GM18858 (cell line): Measurements from ENCODE around the gene HINT1.
A peak's percentile ranks its signal among the peaks of the same experiment; 100 is the strongest.
"Not testable (repeated sequence)": the region's sequence is repeated elsewhere in the genome, so short reads cannot be mapped to it uniquely, and the experiment has no call there.

Experiments used
- ATAC-seq: cut with Tn5 transposase; IDR thresholded peaks from one replicate; pipeline ENCODE4 v1.9.1; 2021; ENCODE audit not compliant: unreplicated experiment

HINT1 gene

GRCh38 chr5:131171276-131171810 is 6.3 kb upstream of the HINT1 start:
- ATAC-seq: no peak

GRCh38 chr5:131170540-131171275 is 5.7 kb upstream of the HINT1 start, which contains the start of gene LYRM7:
LYRM7 (plus strand) TSS chr5:131170944; CDS start chr5:131171021, 77 bp downstream.
- peak; percentile 97 for ATAC-seq

- no peak for ATAC-seq
Observed at GRCh38 chr5:131169810-131170539, 4.9 kb upstream of the HINT1 start.

- ATAC-seq: no peak
Observed at GRCh38 chr5:131167615-131168014, 2.6 kb upstream of the HINT1 start.

DNA sequence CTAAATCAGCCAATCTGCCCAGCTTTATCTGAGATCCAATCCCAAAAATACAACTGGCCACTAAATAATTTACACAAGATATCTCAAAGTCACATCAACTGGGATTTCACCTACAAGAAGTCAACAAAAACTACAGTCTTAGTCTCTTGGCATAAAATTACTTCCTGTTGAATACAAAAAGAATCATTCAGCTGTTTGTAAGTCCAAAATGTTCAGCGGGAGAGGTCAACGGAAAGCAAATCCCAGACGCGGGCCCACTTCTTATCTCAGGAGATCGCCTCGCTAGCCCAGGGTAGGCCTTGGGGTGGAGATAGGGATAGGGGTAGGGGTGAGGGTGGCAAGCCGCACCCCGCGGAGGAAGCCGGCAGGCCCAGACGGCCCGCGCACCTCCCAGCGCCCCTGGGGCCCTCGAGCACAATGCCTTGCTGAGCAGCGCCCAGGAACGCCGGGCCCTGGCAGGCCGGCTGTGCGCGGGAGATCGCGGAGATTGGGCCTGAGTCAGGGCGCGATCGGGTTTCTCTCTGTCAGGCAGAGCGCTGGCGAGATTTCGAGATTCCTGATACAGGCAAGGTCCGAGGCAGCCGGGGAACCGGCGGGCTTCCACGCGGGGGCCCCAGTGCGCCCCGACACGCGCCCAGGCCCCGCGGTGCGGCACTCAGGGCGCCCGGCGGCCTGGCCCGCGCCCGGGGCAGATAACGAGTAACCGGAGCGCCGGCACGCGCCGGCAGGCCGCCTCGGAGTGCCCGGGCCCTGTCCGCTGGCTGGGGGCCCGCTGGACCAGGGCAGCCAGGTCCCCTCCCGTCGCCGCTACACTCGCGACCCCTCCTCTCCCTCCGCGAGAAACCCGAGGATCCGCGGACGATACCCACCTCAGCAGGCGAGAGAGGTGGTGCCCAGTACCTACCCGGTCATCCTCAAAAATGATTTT is 601 bp downstream of the HINT1 start:
- ATAC-seq: peak; percentile 49

DNA sequence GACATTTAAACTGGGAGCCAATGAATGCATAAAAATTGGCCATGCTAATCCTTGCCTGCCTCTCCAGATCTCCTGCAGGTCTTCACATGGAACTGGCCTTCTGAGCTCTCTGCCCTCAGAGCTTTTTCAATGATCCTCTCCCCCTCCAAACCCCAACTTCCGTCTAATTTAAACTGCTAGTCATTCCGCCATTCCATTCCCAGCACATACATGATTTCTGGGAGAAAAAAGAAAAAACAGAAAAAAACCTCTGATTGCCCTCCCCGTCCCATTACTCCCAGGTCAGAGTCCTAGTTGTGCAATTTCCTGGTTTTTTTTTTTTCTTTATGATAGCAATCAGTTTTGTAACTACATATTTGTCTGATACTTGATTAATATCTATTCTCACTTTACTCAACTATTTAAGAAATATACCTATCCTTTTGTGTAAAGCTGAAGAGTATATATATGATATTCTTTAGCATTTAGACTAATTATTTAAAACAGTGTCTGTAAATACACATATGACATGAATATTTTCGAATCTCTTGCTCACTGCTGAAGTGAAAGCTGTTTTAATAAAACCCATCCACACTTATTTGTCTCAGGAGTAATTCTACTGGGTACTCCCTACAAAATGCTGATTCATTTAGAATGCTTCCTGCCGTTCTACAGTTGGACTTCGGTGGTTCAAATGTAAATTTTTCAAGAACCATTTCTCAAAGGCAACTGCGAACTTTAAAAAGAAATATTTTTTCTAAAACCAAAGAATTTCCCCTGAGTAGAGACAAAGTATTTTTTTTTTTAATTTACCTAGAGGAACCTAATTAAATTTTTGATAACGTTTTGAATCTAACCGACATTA is 1.6 kb downstream of the HINT1 start:
- ATAC-seq: no peak

DNA sequence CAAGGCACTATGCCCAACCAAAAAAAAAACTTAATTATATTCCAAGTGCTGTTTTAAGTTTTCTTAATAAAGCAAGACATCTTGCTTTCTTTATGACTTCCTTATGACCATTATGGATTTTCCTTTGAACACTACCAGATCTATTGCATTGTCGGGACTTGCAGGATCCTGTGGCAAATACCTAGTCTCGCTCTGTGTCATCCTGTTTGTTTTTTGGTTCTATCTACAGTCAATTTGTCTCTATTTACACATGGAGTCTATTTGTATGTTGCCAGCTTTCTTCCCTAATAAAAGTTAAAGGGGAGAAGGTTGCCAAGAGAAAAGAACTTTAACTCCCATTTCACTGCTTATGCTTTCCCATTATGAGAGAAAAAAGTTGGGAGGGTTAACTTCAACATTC is 4.9 kb downstream of the HINT1 start:
- ATAC-seq: no peak

DNA sequence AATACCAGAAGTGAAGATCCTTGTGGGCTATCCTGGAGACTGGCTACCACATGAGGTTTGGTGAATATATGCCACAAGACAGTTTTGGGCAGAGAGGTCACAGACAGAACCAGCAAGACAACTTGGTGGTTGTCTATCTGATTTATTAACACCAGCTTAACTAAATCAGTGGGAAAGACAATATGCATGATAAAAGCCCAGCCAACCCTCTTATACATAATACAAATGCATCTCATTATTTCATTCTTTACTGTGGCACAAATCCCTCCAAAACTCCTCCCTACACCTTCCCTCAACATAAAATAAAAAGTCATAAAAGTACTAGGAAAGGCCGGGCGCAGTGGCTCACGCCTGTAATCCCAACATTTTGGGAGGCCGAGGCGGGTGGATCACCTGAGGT is 8.1 kb downstream of the HINT1 start:
- ATAC-seq: no peak

- ATAC-seq: no peak
Observed at GRCh38 chr5:131156385-131156784, 8.7 kb downstream of the HINT1 start.

GRCh38 chr5:131151216-131151615 is 13.8 kb downstream of the HINT1 start:
- ATAC-seq: no peak

DNA sequence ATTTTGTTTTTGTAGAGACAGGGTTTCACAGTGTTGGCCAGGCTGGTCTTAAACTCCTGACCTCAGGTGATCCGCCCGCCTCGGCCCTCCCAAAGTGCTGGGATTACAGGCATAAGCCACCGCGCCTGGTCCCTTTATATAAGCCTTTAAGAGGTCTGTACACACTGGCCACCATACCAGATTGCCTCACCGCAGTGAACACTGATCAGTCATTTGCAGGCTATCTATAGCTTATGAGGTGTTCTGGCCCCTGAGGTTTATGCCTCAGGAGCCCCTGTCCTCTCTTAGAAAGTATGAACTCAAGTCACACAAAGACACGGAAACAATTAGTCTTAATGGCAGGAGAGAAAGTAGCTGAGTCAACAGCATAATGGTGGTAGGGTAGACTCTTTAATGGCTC is 14.6 kb downstream of the HINT1 start:
- no peak for ATAC-seq

DNA sequence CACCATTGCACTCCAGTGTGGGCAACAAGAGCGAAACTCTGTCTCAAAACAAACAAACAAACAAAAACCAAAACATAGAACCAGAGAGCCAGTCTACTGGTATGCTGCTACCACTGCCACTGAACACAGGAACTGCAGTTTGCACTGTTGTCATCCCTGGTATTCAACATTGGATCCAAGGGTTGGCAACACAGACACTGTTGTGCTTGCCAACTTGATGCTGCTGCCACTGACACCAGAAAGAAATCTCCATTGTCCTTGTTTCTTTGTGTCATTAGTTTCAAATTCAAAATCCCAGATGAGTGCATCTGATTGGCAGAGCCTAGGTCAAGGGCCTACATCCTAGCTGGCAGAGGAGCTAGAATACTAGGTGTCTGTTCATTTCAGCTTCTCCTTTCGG is 16.2 kb downstream of the HINT1 start:
- no peak for ATAC-seq

- ATAC-seq: no peak
Observed at GRCh38 chr5:131147258-131147657, 17.8 kb downstream of the HINT1 start.

DNA sequence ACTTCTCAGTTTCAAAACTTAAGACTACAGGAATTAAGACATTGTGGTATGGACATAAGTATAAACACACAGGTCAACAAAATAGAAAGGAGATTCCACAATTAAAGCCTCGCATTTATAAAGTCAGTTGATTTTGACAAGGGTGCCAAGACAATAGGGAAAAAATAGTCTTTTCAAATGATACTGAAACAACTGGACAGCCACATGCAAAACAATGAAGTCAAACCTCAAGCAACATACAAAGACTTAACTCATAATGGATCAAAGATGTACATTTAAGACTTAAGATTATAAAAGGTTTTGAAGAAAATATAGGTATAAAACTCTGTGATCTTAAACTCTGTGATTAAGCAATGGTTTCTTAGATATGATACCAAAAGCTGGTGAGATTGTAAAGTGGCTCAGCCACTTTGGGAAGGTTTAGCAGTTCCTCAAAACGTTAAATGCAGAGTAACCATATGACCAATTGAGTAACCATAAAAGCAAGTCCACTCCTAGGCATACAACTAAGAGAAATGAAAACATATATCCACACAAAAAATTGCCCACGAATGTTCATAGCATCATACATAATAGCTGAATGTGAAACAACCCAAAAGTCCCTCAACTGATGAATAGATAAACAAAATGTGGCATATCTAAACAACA is 22.0 kb downstream of the HINT1 start:
- no peak for ATAC-seq

DNA sequence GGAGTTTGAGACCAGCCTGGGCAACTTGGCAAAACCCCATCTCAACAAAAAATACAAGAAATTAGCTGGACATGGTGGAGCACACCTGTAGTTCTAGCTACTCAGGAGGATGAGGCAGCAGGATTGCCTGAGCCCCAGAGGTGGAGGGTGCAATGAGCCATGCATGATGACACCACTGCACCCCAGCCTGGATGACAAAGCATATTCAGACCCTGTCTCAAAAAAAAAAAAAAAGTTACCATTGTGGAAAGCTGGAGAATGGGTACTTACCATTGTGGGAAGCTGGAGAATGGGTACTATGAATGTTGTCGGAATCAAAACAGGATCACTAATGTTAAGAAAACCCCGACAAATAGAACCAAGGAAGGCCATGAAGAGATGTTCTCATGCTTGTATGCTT is 25.7 kb downstream of the HINT1 start:
- no peak for ATAC-seq

- ATAC-seq: not testable (repeated sequence)
Observed at GRCh38 chr5:131138406-131138805, 26.6 kb downstream of the HINT1 start.

DNA sequence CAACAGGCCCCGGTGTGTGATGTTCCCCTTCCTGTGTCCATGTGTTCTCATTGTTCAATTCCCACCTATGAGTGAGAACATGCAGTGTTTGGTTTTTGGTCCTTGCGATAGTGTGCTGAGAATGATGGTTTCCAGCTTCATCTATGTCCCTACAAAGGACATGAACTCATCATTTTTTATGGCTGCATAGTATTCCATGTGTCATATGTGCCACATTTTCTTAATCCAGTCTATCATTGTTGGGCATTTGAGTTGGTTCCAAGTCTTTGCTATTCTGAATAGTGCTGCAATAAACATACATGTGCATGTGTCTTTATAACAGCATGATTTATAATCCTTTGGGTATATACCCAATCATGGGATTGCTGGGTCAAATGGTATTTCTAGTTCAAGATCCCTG is 32.0 kb downstream of the HINT1 start:
- not testable (repeated sequence) for ATAC-seq

GRCh38 chr5:131129306-131129705 is 35.8 kb downstream of the HINT1 start:
- ATAC-seq: no peak

DNA sequence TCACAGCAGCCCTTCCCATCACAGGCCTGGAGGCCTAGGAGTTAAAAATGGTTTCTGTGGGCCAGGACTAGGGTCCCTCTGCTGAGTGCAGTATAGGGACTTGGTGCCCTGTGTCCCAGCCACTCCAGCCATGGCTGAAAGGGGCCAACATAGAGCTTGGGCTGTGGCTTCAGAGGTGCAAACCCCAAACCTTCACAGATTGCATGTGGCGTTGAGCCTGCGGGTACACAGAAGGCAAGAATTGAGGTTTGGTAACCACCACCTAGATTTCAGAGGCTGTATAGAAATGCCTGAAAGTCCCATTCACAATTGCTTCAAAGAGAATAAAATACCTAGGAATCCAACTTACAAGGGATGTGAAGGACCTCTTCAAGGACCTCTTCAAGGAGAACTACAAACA is 37.8 kb downstream of the HINT1 start:
- not testable (repeated sequence) for ATAC-seq

GRCh38 chr5:131114754-131115153 is 50.3 kb downstream of the HINT1 start:
- no peak for ATAC-seq
